ENCODE data around the gene PPP4R3A.
"Not testable (repeated sequence)": the region's sequence is repeated elsewhere in the genome, so short reads cannot be mapped to it uniquely, and the experiment has no call there.

PPP4R3A gene

GRCh38 chr14:91409928-91410718, 100.0 kb downstream of the PPP4R3A start:
- DNase-seq, result no peak

- DNase-seq, result not testable (repeated sequence)
Measured at GRCh38 chr14:91409240-91409639, 100.9 kb downstream of the PPP4R3A start.

Measured in anterior cingulate cortex (tissue), 58 donors.